IPS-15b (cell line): ENCODE results near the gene UBAC2.
"Not testable (repeated sequence)": the region's sequence is repeated elsewhere in the genome, so short reads cannot be mapped to it uniquely, and the experiment has no call there.

Source experiments
- H3K27me3 ChIP-seq: one replicate; pipeline ENCODE4 v1.6.1; 2013; ENCODE audit warnings: low read length; ENCODE audit not compliant: control insufficient read depth, insufficient read depth
- H3K36me3 ChIP-seq: one replicate; pipeline ENCODE4 v1.6.1; 2013; ENCODE audit warnings: low read length; ENCODE audit not compliant: control insufficient read depth, insufficient read depth
- H3K4me1 ChIP-seq: one replicate; pipeline ENCODE4 v1.6.1; 2013; ENCODE audit warnings: mild to moderate bottlenecking, low read length; ENCODE audit not compliant: control insufficient read depth, insufficient read depth
- H3K4me3 ChIP-seq: one replicate; pipeline ENCODE4 v1.5.1; 2013; ENCODE audit warnings: low read depth, low read length
- H3K9ac ChIP-seq: one replicate; pipeline ENCODE4 v1.6.1; 2013; ENCODE audit warnings: low read depth, mild to moderate bottlenecking, low read length
- H3K9me3 ChIP-seq: one replicate; pipeline ENCODE4 v1.6.1; 2013; ENCODE audit warnings: mild to moderate bottlenecking, low read length; ENCODE audit not compliant: control insufficient read depth, insufficient read depth

Gene UBAC2

DNA sequence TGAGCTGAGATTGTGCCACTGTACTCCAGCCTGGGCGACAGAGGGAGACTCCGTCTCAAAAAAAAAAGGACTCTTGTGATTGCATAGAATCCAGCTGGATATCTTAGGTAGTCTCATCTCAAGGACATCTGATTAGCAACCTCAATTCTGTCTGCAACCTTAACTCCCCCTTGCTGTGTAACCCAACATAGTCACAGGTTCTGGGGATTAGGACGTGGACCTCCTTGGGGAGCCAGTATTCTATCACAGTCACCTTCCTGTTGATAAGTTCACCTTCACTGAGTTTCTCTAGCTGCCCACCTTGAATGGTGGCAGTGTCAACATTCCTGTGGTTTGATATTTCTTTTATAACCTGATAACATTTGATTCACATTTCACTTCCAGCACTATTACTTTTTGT lies 30.3 kb downstream of the UBAC2 start:
- Histone ChIP-seq H3K4me3 (no peak overlapping the region), H3K4me1 (peaks cover 4% of the 10 kb centered on the region), H3K9ac (no peak overlapping the region), H3K9me3 (no peaks in the 10 kb centered on the region), H3K27me3 (no peaks in the 10 kb centered on the region), H3K36me3 (no peaks in the 10 kb centered on the region)

DNA sequence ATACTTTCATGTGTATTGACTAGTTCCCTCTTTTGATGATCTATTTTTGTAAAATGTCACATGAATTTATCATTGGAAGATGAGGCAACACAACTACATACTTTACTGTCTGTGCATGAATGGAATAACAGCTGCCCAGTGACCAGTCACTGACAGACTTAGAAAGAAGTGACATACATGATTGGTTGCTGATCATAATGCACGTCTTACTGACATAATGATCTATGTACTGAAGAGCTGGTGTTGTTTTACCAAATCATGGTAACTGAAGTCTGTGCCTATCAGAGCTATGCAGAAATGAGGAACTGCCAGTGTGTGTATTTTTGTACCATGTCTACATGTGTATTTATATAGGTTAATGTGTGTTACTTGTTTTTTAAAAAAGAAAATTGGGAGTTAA lies 31.1 kb downstream of the UBAC2 start:
- H3K27me3 ChIP-seq = no peaks in the 10 kb centered on the region
- H3K9ac ChIP-seq = no peak overlapping the region
- peaks cover 4% of the 10 kb centered on the region for H3K4me1 ChIP-seq
- no peaks in the 10 kb centered on the region for H3K9me3 ChIP-seq
- no peak overlapping the region for H3K4me3 ChIP-seq
- H3K36me3 ChIP-seq = no peaks in the 10 kb centered on the region

DNA sequence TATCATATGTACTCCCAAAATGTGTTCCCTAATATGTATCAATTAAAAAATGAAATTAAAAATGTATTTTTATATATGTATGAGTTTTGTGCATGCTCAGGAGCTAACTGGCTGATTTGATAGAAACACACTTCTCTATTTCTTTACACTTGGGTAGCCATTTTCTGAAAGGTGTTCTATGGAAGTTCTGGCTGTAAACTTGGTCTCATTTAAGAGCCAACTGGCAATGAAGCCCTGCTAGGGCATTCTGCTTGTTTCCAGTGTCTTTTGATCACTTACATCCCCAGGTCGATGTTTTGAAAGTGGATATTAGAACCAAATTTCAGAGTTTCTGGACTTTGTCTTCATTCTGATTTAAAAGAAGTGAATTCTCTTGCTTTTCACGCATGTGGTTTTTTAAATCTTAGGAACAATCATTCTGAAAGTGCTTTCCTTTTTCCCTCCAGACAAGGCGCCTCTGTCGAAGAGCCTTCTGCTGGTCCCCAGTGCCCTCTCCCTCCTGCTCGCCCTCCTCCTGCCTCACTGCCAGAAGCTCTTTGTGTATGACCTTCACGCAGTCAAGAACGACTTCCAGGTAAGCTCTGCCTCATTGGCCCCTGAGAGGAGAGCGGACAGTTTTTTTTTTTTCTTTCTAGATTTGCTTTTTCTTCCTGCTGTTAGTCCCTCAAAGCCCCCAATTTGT lies 37.5 kb downstream of the UBAC2 start:
- Histone ChIP-seq H3K4me3 (no peak overlapping the region), H3K4me1 (no peaks in the 10 kb centered on the region), H3K9me3 (no peaks in the 10 kb centered on the region), H3K36me3 (peaks cover 6% of the 10 kb centered on the region), H3K9ac (no peak overlapping the region), H3K27me3 (no peaks in the 10 kb centered on the region)

DNA sequence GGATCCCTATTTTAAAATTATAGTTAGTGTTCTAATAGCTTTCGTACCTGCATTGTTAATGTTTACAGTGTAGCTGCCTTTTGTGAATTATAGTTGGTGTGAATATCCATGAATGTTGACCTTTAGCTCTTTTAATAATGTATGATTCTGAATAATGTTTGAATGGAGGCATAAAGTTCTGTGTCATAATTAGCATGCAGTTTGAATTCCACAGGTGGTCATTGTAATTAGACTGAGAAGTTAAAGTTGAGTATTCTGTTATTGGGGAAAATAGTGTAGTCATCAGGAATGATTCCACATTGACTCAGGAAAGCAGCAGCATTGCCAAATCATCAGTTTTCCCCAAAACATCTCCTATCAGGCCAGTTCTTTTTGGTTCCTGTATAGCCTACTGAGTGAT lies 45.4 kb downstream of the UBAC2 start:
- Histone ChIP-seq H3K4me3 (no peak overlapping the region), H3K36me3 (peaks cover 3% of the 10 kb centered on the region), H3K9me3 (no peaks in the 10 kb centered on the region), H3K27me3 (no peaks in the 10 kb centered on the region), H3K4me1 (no peaks in the 10 kb centered on the region), H3K9ac (no peak overlapping the region)

DNA sequence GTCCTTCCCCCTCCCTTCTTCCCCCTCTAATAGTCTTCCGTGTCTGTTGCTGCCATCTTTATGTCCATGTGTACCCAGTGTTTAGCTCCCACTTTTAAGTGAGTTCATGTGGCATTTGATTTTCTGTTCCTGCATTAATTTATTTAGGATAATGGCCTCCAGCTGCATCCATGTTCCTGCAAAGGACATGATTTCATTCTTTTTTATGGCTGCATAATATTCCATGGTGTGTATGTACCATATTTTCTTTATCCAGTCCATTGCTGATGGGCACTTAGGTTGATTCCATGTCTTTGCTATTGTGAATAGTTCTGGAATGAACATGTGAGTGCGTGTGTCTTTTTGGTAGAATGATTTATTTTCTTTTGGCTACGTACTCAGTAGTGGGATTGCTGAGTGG lies 48.5 kb downstream of the UBAC2 start:
- H3K4me1 ChIP-seq, H3K9me3 ChIP-seq, H3K4me3 ChIP-seq, H3K9ac ChIP-seq, H3K27me3 ChIP-seq, H3K36me3 ChIP-seq: not testable (repeated sequence)

DNA sequence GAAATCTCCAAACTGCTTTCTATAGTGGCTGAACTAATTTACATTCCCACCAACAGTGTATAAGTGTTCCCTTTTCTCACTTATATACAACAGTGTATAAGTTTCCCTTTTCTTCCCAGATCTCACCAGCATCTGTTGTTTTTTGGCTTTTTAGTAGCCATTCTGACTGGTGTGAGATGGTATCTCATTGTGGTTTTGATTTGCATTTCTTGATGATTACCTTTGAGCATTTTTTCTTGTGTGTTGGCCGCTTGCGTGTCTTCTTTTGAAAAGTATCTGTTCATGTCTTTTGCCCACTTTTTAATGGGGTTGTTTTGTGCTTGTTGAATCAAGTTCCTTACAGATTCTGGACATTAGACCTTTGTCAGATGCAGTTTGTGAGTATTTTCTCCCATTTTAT lies 49.0 kb downstream of the UBAC2 start:
- not testable (repeated sequence) for H3K36me3 ChIP-seq, H3K4me3 ChIP-seq

DNA sequence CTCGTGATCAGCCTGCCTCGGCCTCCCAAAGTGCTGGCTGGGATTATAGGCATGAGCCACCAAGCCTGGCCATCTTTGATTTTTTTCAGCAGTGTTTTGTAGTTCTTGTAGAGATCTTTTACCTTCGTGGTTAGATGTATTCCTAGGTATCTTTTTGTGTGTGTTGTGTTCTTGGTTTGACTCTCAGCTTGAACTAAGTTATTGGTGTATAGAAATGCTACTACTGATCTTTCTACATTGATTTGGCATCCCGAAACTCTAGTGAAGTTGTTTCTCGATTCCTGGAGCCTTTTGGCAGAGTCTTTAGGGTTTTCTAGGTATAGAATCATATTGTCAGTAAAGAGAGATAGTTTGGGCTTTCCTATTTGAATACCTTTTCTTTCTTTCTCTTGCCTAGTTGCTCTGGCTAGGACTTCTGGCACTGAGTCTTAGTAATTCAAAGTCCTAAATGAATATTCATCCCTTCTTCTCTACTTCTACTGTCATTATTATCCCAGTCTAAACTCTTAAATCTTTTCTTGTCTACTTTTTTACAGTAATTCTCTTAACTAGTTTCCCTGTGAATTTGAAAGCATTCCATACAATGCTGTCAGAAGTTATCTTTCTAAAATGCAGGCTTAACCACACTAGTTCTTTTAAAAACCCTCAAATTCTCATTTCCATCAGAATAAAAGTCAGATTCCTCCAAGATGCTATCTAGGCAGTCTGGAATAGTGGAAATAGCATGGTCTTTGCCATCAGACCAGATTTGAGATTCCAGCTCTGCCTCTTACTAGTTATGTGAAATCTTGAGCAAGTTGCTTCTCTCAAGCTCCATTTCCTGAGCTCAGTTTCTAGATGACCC lies 50.5 kb downstream of the UBAC2 start:
- no peaks in the 10 kb centered on the region for H3K36me3 ChIP-seq

More for the DNA sequence above, 49.0 kb downstream of the UBAC2 start:
- not testable (repeated sequence) for H3K9me3 ChIP-seq, H3K9ac ChIP-seq, H3K27me3 ChIP-seq, H3K4me1 ChIP-seq

DNA sequence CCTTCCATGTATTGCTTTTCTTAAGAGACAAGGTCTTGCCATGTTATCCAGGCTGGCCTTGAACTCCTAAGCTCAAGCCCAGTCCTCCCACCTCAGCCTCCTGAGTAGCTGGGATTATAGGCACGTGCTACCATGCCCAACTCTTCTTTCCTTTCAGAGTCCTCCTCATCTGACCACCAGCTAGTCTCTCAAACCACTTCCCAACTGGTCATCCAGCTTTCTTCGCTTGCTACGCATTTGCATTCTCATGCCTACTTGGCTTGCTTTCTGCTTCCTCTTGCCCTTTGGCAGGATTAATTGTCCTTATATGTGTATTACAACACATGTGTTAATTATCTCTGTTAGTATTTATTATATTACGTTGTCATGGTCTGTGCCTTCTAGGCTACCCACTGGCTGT lies 51.3 kb downstream of the UBAC2 start:
- Histone ChIP-seq H3K4me1 (no peaks in the 10 kb centered on the region), H3K36me3 (no peaks in the 10 kb centered on the region), H3K4me3 (no peak overlapping the region), H3K9ac (no peak overlapping the region), H3K9me3 (no peaks in the 10 kb centered on the region), H3K27me3 (no peaks in the 10 kb centered on the region)

More for the DNA sequence above, 50.5 kb downstream of the UBAC2 start:
- H3K4me1 ChIP-seq = no peaks in the 10 kb centered on the region
- no peak overlapping the region for H3K9ac ChIP-seq
- H3K4me3 ChIP-seq = no peak overlapping the region
- H3K27me3 ChIP-seq = no peaks in the 10 kb centered on the region
- H3K9me3 ChIP-seq = no peaks in the 10 kb centered on the region

DNA sequence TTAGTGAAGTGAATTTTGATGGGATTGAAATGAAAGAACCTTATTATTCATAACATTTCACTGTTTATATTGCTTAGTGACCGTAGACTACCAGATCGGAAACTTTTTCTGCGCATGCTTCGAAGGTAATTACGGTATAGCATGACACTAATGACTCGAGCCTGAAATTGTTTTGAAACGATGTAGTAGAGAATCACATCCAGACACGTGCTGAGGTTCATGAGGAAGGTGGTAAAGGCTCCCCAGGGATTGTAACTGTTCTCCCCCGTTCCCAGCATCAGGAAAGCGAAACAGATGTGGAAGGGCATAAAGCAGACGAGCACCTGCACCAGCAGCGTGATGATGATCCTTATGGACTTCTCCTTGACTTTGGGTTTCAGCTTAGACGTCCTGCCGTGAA lies 54.2 kb downstream of the UBAC2 start:
- Histone ChIP-seq H3K9me3 (no peaks in the 10 kb centered on the region), H3K9ac (no peak overlapping the region), H3K27me3 (no peaks in the 10 kb centered on the region), H3K36me3 (no peaks in the 10 kb centered on the region), H3K4me1 (no peaks in the 10 kb centered on the region), H3K4me3 (no peak overlapping the region)

DNA sequence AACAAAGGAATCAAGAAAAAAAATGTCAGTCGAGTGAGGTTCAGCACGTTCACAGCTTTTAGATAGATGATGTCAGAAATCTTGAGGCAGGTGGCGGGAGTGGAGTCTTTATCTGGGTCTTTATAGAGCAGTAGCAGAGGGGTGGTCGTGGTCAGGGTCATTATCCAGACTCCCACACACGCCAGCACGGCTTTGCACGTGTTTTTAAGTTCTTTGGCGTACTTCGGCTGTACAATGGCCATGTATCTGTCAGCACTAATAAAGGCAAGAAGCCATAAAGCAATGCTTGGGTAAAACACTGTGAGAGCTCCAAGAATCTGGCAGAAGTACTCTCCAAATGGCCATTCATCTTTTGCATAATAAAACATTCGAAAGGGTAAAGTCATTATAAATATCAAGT lies 54.6 kb downstream of the UBAC2 start:
- H3K9me3 ChIP-seq = no peaks in the 10 kb centered on the region
- no peaks in the 10 kb centered on the region for H3K27me3 ChIP-seq
- H3K4me3 ChIP-seq = no peak overlapping the region
- no peaks in the 10 kb centered on the region for H3K36me3 ChIP-seq
- no peaks in the 10 kb centered on the region for H3K4me1 ChIP-seq
- no peak overlapping the region for H3K9ac ChIP-seq

DNA sequence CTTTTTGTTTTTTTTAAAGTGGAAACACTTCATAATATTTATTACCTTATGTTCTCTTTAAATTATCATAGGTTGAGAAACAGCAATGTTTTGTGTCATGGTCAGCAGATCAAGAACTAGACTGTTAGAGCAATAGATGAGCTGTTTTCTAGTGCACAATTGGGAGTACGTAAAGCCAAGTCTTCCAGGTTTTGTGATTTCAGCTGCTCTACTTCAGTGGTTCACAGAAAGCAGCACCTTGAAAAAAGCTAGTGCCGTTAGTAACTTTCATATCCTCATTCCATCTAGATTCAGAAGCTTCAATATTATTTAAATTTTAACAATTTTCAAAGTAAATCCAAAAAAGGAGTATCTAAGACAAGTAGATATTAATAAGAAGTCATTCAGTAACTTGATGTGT lies 55.6 kb downstream of the UBAC2 start:
- Histone ChIP-seq H3K4me1 (no peaks in the 10 kb centered on the region), H3K36me3 (no peaks in the 10 kb centered on the region), H3K4me3 (no peak overlapping the region), H3K9ac (no peak overlapping the region), H3K9me3 (no peaks in the 10 kb centered on the region), H3K27me3 (no peaks in the 10 kb centered on the region)

DNA sequence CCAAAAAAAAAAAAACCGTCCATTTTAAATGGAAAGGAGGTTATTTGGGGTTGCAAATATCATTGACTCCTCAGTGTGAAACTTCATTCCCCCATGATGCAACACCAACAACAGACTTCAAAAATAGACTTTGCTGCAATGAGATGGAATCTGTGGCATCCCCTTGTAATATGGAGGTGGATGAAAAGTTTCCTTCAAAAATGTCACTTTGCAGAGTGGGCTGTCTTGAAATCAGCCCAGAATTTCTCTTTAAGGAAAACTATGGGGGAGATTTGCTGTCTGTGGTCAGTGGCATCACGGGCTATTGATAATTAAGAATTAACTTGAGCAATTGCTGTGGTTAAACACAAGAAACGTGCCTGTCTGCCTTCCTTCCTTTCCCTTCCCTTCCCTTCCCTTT lies 56.1 kb downstream of the UBAC2 start:
- Histone ChIP-seq H3K27me3 (no peaks in the 10 kb centered on the region), H3K4me3 (no peak overlapping the region), H3K9me3 (no peaks in the 10 kb centered on the region), H3K36me3 (no peaks in the 10 kb centered on the region), H3K9ac (no peak overlapping the region), H3K4me1 (no peaks in the 10 kb centered on the region)
